Dermis microvascular lymphatic vessel endothelial cell (primary cell): Measurements from ENCODE around the gene MME. TPM values are rescaled to one million over a fixed set of nuclear protein-coding genes. Genes with fewer than 3 reads are reported as not detected.

Source experiments
- DNase-seq, 2 donors: peaks; one replicate each; pipeline versions ENCODE4 v3.0.0 to v3.0.0-alpha.2; 2010; ENCODE audit warnings: low read depth in 2 of 2
- total RNA-seq: library from RNA; depleted of rRNA; stranded (reverse); fragments of >200 nt; gene quantifications from 2 replicates; pipeline ENCODE4 v1.2.1, GENCODE V29; 2014

The MME gene
- total RNA-seq, 1 donor from 2014 or later, result 1.3 TPM

GRCh38 chr3:155232605-155233004 lies 152.5 kb downstream of the MME start:
- DNase-seq, result no peak

DNA sequence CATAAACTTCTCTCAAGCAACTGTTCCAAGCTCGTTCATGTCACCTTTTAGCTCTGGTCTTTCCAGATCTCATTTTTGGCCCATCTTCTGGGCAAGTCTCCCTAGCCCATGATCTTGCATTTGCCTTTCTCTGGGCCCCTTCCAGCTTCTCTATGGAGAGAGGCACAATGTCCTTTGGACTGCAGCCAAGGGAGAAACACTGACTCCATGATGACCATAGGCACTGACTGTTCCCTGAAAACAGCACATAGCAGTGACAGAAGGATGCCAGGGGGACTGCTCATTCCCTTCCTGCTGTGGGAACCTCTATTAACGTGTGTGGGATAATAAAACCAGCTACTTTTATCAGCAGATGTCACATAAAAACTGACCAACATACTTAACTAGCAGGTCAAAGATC lies 153.1 kb downstream of the MME start:
- DNase-seq, result no peak

Other genes with a start within 250 kb of the MME start
- not detected in 2 replicates for gene STRIT1, start 213.4 kb downstream of the MME start, total RNA-seq